ENCODE results near the gene GAPT. TPM values are rescaled to one million over a fixed set of nuclear protein-coding genes. Genes with fewer than 3 reads are reported as not detected.
A peak's percentile ranks its signal among the peaks of the same experiment; 100 is the strongest.

Gene GAPT
- total RNA-seq, 4 donors from 2014 or later = 0.60 TPM; not detected in 3

GRCh38 chr5:58462154-58462553 lies 29.1 kb upstream of the GAPT start:
- Histone ChIP-seq H3K27me3 (no peaks in the 10 kb centered on the region), H3K4me1 (no peaks in the 10 kb centered on the region), H3K9me3 (no peaks in the 10 kb centered on the region), H3K4me3 (no peak overlapping the region), H3K36me3 (peaks cover 0 to 1% of the 10 kb centered on the region in 2 donors), H3K27ac (no peak overlapping the region)
- DNase-seq = no peak
- TF ChIP-seq, protein P1, sequence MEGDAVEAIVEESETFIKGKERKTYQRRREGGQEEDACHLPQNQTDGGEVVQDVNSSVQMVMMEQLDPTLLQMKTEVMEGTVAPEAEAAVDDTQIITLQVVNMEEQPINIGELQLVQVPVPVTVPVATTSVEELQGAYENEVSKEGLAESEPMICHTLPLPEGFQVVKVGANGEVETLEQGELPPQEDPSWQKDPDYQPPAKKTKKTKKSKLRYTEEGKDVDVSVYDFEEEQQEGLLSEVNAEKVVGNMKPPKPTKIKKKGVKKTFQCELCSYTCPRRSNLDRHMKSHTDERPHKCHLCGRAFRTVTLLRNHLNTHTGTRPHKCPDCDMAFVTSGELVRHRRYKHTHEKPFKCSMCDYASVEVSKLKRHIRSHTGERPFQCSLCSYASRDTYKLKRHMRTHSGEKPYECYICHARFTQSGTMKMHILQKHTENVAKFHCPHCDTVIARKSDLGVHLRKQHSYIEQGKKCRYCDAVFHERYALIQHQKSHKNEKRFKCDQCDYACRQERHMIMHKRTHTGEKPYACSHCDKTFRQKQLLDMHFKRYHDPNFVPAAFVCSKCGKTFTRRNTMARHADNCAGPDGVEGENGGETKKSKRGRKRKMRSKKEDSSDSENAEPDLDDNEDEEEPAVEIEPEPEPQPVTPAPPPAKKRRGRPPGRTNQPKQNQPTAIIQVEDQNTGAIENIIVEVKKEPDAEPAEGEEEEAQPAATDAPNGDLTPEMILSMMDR (IDR thresholded peaks at IDR 0.05 in 4 of 5, conservative IDR thresholded peaks at IDR 0.05 in 1 of 5) = no peak
- no peak for TF ChIP-seq POLR2A (IDR thresholded peaks at IDR 0.05)
- intact Hi-C loops (cut with DNase I; ENCODE audit: low total_unique reads) (loop anchor here (5.0 kb wide), 2 partner anchors 770 to 1555 kb away; partner anchors contain the start of gene SETD9), in situ Hi-C loops (cut with MboI; ENCODE audit: low sequenced_read_pairs in 4 of 4) (loop anchor here (5.0 to 25.0 kb wide), 8 partner anchors 567 to 1550 kb away; partner anchors contain the start of gene SETD9 (in 1 of the 4))
- ATAC-seq = no peak

DNA sequence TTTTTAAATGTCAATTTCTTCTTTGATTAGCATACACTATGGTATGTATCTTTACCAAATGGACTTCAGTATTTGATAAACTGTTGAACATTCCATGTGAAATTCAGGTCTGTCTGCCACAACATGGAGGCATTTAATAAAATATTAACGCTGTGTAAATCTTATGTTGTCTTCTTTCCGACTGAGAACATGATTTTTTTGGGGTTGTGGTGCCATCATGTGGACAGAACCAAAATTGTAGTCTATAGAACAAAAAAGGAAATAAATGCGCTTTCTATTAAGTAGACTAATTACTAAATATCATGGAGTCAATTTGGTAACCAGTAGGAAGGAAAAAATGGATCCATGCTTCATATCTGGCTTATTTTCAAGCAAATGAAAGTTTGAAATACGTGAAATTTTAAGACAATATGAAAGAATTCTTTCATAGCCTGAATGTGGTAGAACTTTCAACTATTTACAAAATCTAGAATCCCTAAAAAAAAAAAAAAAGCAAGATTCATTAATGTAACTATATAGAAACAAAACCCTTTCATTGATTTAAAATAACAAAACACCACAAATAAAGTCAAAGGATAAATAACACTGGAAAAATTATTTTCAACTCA lies 28.5 kb upstream of the GAPT start:
- no peak for DNase-seq
- no peaks in the 10 kb centered on the region for H3K4me1 ChIP-seq
- in situ Hi-C loops (cut with MboI; ENCODE audit: low sequenced_read_pairs in 4 of 4) = loop anchor here (5.0 to 25.0 kb wide), 8 partner anchors 568 to 1550 kb away; partner anchors contain the start of gene SETD9 (in 1 of the 4)

GRCh38 chr5:58466939-58467338 lies 24.3 kb upstream of the GAPT start:
- intact Hi-C loops (cut with DNase I; ENCODE audit: low total_unique reads) (no loop called here), in situ Hi-C loops (cut with MboI; ENCODE audit: low sequenced_read_pairs in 4 of 4) (loop anchor here (5.0 to 25.0 kb wide), 8 partner anchors 572 to 1555 kb away; partner anchors contain the start of gene SETD9 (in 1 of the 4))
- Histone ChIP-seq H3K27me3 (no peaks in the 10 kb centered on the region), H3K27ac (no peak overlapping the region), H3K36me3 (no peaks in the 10 kb centered on the region), H3K4me3 (no peak overlapping the region), H3K4me1 (no peaks in the 10 kb centered on the region), H3K9me3 (no peaks in the 10 kb centered on the region)
- TF ChIP-seq POLR2A (IDR thresholded peaks at IDR 0.05) = no peak
- TF ChIP-seq, protein P1 (IDR thresholded peaks at IDR 0.05 in 4 of 5, conservative IDR thresholded peaks at IDR 0.05 in 1 of 5) = no peak
- no peak for DNase-seq
- no peak for ATAC-seq

More for the DNA sequence above, 28.5 kb upstream of the GAPT start:
- Histone ChIP-seq H3K4me3 (no peak overlapping the region), H3K27ac (no peak overlapping the region), H3K27me3 (no peaks in the 10 kb centered on the region), H3K9me3 (no peaks in the 10 kb centered on the region), H3K36me3 (no peaks in the 10 kb centered on the region)
- ATAC-seq = no peak
- TF ChIP-seq POLR2A (IDR thresholded peaks at IDR 0.05) = no peak
- TF ChIP-seq, protein P1 (IDR thresholded peaks at IDR 0.05 in 4 of 5, conservative IDR thresholded peaks at IDR 0.05 in 1 of 5) = peak; percentile 41 to 72 (median 61)
- intact Hi-C loops (cut with DNase I; ENCODE audit: low total_unique reads) = loop anchor here (5.0 kb wide), 2 partner anchors 770 to 1555 kb away; partner anchors contain the start of gene SETD9

GRCh38 chr5:58469896-58470295 lies 21.3 kb upstream of the GAPT start:
- no peak for ATAC-seq
- in situ Hi-C loops (cut with MboI; ENCODE audit: low sequenced_read_pairs in 4 of 4) = loop anchor here (5.0 to 25.0 kb wide), 8 partner anchors 575 to 1558 kb away; partner anchors contain the start of gene SETD9 (in 1 of the 4)

More at GRCh38 chr5:58469896-58470295, 21.3 kb upstream of the GAPT start:
- intact Hi-C loops (cut with DNase I; ENCODE audit: low total_unique reads) = no loop called here
- no peaks in the 10 kb centered on the region for H3K27me3 ChIP-seq
- no peaks in the 10 kb centered on the region for H3K9me3 ChIP-seq
- no peak for DNase-seq
- no peak for TF ChIP-seq POLR2A (IDR thresholded peaks at IDR 0.05)
- TF ChIP-seq, protein P1 (IDR thresholded peaks at IDR 0.05 in 4 of 5, conservative IDR thresholded peaks at IDR 0.05 in 1 of 5) = no peak
- H3K36me3 ChIP-seq = no peaks in the 10 kb centered on the region
- H3K4me1 ChIP-seq = no peaks in the 10 kb centered on the region
- no peak overlapping the region for H3K27ac ChIP-seq
- H3K4me3 ChIP-seq = no peak overlapping the region
